CD4-positive, CD25-positive, alpha-beta regulatory T cell (primary cell): ENCODE data around the gene TAC3. TPM values are rescaled to one million over a fixed set of nuclear protein-coding genes. Genes with fewer than 3 reads are reported as not detected.
"Not testable (repeated sequence)": the region's sequence is repeated elsewhere in the genome, so short reads cannot be mapped to it uniquely, and the experiment has no call there.

Source experiments
- ATAC-seq, 2 donors: fragments of 150-1000 bp; cut with Tn5 transposase; one replicate each; pipeline ENCODE4 v1.10.0; 2021; ENCODE audit warnings: low read depth in 2 of 2, moderate number of reproducible peaks in 2 of 2, moderate library complexity in 1 of 2
- DNase-seq, 3 donors: peaks; one replicate each; pipeline versions ENCODE4 v3.0.0 to v3.0.0-alpha.2; 2012 to 2022; ENCODE audit warnings: mixed read lengths in 1 of 3
- H3K27ac ChIP-seq: one replicate; pipeline ENCODE4 v1.7.0; 2013; ENCODE audit warnings: mild to moderate bottlenecking, low read length; ENCODE audit not compliant: insufficient read depth, poor library complexity, severe bottlenecking
- H3K27me3 ChIP-seq: one replicate; pipeline ENCODE4 v1.7.0; 2013; ENCODE audit warnings: low read length; ENCODE audit not compliant: control insufficient read depth, insufficient read depth
- H3K36me3 ChIP-seq: one replicate; pipeline ENCODE4 v1.7.0; 2013; ENCODE audit warnings: mild to moderate bottlenecking, low read length, moderate library complexity; ENCODE audit not compliant: control insufficient read depth, insufficient read depth
- H3K4me1 ChIP-seq: 2 replicates; pipeline ENCODE4 v1.7.0; 2013; ENCODE audit warnings: mild to moderate bottlenecking, low read length; ENCODE audit not compliant: insufficient read depth, control insufficient read depth, poor library complexity, severe bottlenecking
- H3K4me3 ChIP-seq: one replicate; pipeline ENCODE4 v1.7.0; 2013; ENCODE audit warnings: low read depth, mild to moderate bottlenecking, low read length, moderate library complexity
- H3K9me3 ChIP-seq, 2 experiments: 1 replicate in 1 of 2; 2 replicates in 1 of 2; pipeline ENCODE4 v1.7.0; 2013; ENCODE audit warnings: low read length in 2 of 2, mild to moderate bottlenecking in 1 of 2, moderate library complexity in 1 of 2; ENCODE audit not compliant: control insufficient read depth in 2 of 2
- H3K27ac Mint-ChIP-seq, 3 donors: one replicate each; pipeline ENCODE4 v1.8.0; 2020 to 2022; ENCODE audit warnings: mild to moderate bottlenecking in 3 of 3, mixed read lengths in 3 of 3, moderate library complexity in 2 of 3
- H3K27me3 Mint-ChIP-seq: one replicate; pipeline ENCODE4 v1.8.0; 2022; ENCODE audit warnings: mild to moderate bottlenecking, mixed read lengths
- H3K36me3 Mint-ChIP-seq: one replicate; pipeline ENCODE4 v1.8.0; 2020; ENCODE audit warnings: mixed read lengths
- H3K4me1 Mint-ChIP-seq, 4 donors: one replicate each; pipeline ENCODE4 v1.8.0; 2020 to 2022; ENCODE audit warnings: mixed read lengths in 4 of 4, mild to moderate bottlenecking in 1 of 4
- H3K4me3 Mint-ChIP-seq, 4 donors: one replicate each; pipeline ENCODE4 v1.8.0; 2020 to 2022; ENCODE audit warnings: mild to moderate bottlenecking in 4 of 4, mixed read lengths in 4 of 4, moderate library complexity in 3 of 4
- H3K9me3 Mint-ChIP-seq, 7 donors: one replicate each; pipeline ENCODE4 v1.8.0; 2020 to 2022; ENCODE audit warnings: mixed read lengths in 7 of 7, mild to moderate bottlenecking in 3 of 7, moderate library complexity in 2 of 7
- polyA plus RNA-seq, 4 donors: library from polyadenylated mRNA; unstranded; fragments of 300-500 nt; fragmentation: Illumina TruSeq; gene quantifications; one replicate each; pipeline ENCODE4 v1.2.3, GENCODE V29; 2021
- total RNA-seq: library from RNA; stranded (reverse); gene quantifications from one replicate; pipeline ENCODE4 v1.2.3, GENCODE V29; 2022

The TAC3 gene
- total and polyA plus RNA-seq, 5 donors from 2014 or later: not detected

DNA sequence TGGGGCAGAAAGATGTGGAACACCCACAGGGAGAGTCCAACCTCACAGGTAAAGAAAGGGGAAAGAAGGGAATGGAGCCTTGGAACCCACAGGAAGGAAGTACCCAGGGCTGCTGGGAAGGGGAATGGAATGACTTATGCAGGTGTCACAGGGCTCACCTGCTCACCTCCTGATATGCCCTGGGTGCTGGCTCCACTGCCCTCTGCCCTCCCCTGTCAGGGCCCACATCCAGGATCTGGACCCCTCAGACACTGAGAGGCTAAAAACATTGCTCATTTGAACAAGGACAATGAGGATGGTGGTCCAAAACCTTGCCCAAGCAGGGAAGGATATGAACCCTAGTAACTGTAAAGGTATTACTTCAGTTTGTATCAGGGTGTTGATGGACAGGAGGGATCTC is 29.3 kb downstream of the TAC3 start:
- H3K9me3 Mint-ChIP-seq: peaks cover 0 to 1% (median 0%) of the 10 kb centered on the region in 7 donors
- H3K4me3 Mint-ChIP-seq: peak overlapping the region in 1 of 4 donors; percentile 53
- no peak overlapping the region for H3K27ac Mint-ChIP-seq
- Histone ChIP-seq H3K27ac (no peak overlapping the region), H3K36me3 (no peaks in the 10 kb centered on the region), H3K27me3 (peaks cover 4% of the 10 kb centered on the region), H3K4me3 (no peak overlapping the region), H3K9me3 (no peaks in the 10 kb centered on the region), H3K4me1 (no peaks in the 10 kb centered on the region)
- peaks cover 9% of the 10 kb centered on the region for H3K27me3 Mint-ChIP-seq
- no peak for ATAC-seq
- DNase-seq: no peak
- H3K36me3 Mint-ChIP-seq: peaks cover 3% of the 10 kb centered on the region
- peaks cover 0 to 9% (median 8%) of the 10 kb centered on the region in 4 donors for H3K4me1 Mint-ChIP-seq

GRCh38 chr12:56985714-56986113 is 30.6 kb downstream of the TAC3 start:
- not testable (repeated sequence) for H3K36me3 ChIP-seq, H3K36me3 Mint-ChIP-seq, H3K27me3 Mint-ChIP-seq, H3K4me3 Mint-ChIP-seq, H3K9me3 Mint-ChIP-seq, H3K27ac ChIP-seq, H3K27me3 ChIP-seq, H3K4me1 Mint-ChIP-seq, H3K4me3 ChIP-seq, H3K4me1 ChIP-seq, DNase-seq, H3K9me3 ChIP-seq
- H3K27ac Mint-ChIP-seq: peak overlapping the region in 2 of 3 donors; percentile 21 to 42
- ATAC-seq: peak in 1 of 2 donors; percentile 45

DNA sequence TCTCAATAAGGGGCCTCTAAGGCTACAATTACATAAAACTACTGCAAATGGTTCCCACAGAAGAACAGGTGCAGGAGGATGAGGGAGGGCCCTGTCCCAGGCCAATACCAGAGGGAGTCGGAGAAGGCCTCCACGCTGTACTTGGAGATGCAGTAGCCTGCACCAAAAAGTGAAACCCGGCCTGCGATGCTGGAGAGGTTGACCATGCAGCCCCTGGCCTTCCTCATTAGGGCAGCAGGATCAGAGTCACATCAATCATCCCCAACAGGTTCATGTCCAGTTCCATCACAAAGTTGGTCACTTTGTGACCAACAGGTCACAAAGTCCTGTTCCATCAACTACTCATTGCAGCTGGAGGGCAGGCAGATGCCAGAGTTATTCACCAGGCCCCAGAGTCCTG is 32.9 kb downstream of the TAC3 start:
- ATAC-seq: no peak
- no peak overlapping the region for H3K4me3 ChIP-seq

GRCh38 chr12:56982578-56983236 is 33.6 kb downstream of the TAC3 start:
- H3K36me3 ChIP-seq, H3K36me3 Mint-ChIP-seq, H3K4me1 Mint-ChIP-seq, H3K27me3 ChIP-seq, H3K4me3 ChIP-seq, H3K27ac Mint-ChIP-seq, H3K4me3 Mint-ChIP-seq, H3K27me3 Mint-ChIP-seq, H3K4me1 ChIP-seq, H3K9me3 ChIP-seq, DNase-seq, H3K27ac ChIP-seq, ATAC-seq, H3K9me3 Mint-ChIP-seq: not testable (repeated sequence)

More for the DNA sequence above, 32.9 kb downstream of the TAC3 start:
- no peaks in the 10 kb centered on the region for H3K36me3 ChIP-seq
- no peak overlapping the region for H3K4me3 Mint-ChIP-seq
- H3K36me3 Mint-ChIP-seq: peaks cover 3% of the 10 kb centered on the region
- no peak overlapping the region for H3K27ac ChIP-seq
- DNase-seq: no peak
- no peak overlapping the region for H3K27ac Mint-ChIP-seq
- H3K4me1 Mint-ChIP-seq: peaks cover 0 to 9% (median 4%) of the 10 kb centered on the region in 4 donors
- H3K9me3 ChIP-seq: no peaks in the 10 kb centered on the region
- peaks cover 0 to 1% (median 0%) of the 10 kb centered on the region in 7 donors for H3K9me3 Mint-ChIP-seq
- H3K27me3 Mint-ChIP-seq: no peaks in the 10 kb centered on the region
- no peaks in the 10 kb centered on the region for H3K4me1 ChIP-seq
- peaks cover under 1% of the 10 kb centered on the region for H3K27me3 ChIP-seq

DNA sequence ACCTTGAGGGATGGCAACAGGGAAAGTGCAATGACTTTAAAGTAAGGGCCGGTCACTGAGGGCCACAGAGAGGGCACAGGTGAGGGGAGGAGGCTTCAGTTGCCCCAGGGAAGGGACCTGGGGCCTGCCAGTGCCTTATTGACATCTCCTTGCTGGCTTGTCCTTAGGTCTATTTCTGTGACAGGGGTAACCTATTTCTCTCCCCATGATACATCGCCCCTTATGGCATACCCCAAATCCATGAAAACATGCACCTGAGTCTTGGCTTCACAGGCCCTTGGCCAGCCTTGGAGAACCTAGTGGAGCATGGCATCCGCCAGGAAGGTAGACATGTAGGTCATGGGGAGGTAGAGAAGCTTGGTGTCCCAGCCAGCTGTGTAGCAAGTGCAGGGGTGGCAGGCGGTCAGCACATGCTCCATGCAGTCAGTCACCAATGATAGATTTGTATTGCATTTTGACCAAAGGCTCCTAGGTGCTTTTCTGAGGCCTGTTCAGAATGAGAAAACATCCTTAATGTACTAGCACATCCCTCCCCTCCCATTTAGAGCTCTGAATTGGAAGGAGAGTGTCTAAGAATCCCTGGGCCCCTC is 35.3 kb downstream of the TAC3 start:
- H3K27ac Mint-ChIP-seq: no peak overlapping the region
- DNase-seq: no peak

DNA sequence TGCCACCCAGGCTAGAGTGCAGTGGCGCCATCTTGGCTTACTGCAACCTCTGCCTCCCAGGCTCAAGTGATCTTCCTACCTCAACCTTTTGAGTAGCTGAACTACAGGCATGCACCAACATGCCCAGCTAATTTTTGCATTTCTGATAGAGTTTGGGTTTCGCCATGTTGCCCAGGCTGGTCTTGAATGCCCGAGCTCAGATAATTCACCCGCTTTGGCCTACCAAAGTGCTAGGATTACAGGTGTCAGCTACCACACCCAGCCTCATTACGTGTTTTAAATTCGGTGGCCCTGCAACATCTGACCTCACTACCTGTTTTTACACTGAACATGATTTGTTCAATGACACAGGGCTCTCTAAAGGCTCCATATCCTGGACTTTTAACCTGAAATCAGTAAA is 36.1 kb downstream of the TAC3 start:
- H3K9me3 ChIP-seq: no peaks in the 10 kb centered on the region
- no peaks in the 10 kb centered on the region for H3K36me3 ChIP-seq
- Mint-ChIP-seq H3K36me3 (no peaks in the 10 kb centered on the region), H3K4me1 (no peaks in the 10 kb centered on the region), H3K27ac (peak overlapping the region in 2 of 3 donors; percentile 2 to 44), H3K27me3 (peaks cover 11% of the 10 kb centered on the region), H3K9me3 (peaks cover 0 to 1% (median 0%) of the 10 kb centered on the region in 7 donors), H3K4me3 (no peak overlapping the region)
- H3K27ac ChIP-seq: no peak overlapping the region
- H3K4me1 ChIP-seq: no peaks in the 10 kb centered on the region
- no peak for ATAC-seq
- no peak for DNase-seq
- no peaks in the 10 kb centered on the region for H3K27me3 ChIP-seq
- no peak overlapping the region for H3K4me3 ChIP-seq

More for the DNA sequence above, 35.3 kb downstream of the TAC3 start:
- no peaks in the 10 kb centered on the region for H3K9me3 ChIP-seq
- Mint-ChIP-seq H3K9me3 (no peaks in the 10 kb centered on the region), H3K36me3 (no peaks in the 10 kb centered on the region), H3K27me3 (peaks cover 8% of the 10 kb centered on the region), H3K4me1 (no peaks in the 10 kb centered on the region), H3K4me3 (no peak overlapping the region)
- no peak for ATAC-seq
- H3K27ac ChIP-seq: no peak overlapping the region
- H3K36me3 ChIP-seq: no peaks in the 10 kb centered on the region
- no peaks in the 10 kb centered on the region for H3K4me1 ChIP-seq
- no peaks in the 10 kb centered on the region for H3K27me3 ChIP-seq
- no peak overlapping the region for H3K4me3 ChIP-seq

GRCh38 chr12:56979628-56980027 is 36.7 kb downstream of the TAC3 start:
- Histone ChIP-seq H3K27me3 (no peaks in the 10 kb centered on the region), H3K9me3 (no peaks in the 10 kb centered on the region), H3K4me3 (no peak overlapping the region), H3K4me1 (no peaks in the 10 kb centered on the region), H3K36me3 (no peaks in the 10 kb centered on the region), H3K27ac (no peak overlapping the region)
- Mint-ChIP-seq H3K36me3 (no peaks in the 10 kb centered on the region), H3K27ac (no peak overlapping the region), H3K27me3 (peaks cover 11% of the 10 kb centered on the region), H3K9me3 (peaks cover 0 to 2% (median 0%) of the 10 kb centered on the region in 7 donors), H3K4me1 (no peaks in the 10 kb centered on the region), H3K4me3 (no peak overlapping the region)
- ATAC-seq (no peak), DNase-seq (no peak)
